ENCODE measurements around the gene IL31RA. TPM values are rescaled to one million over a fixed set of nuclear protein-coding genes. Genes with fewer than 3 reads are reported as not detected.
"Not testable (repeated sequence)": the region's sequence is repeated elsewhere in the genome, so short reads cannot be mapped to it uniquely, and the experiment has no call there.

Gene IL31RA
- total RNA-seq, 1 donor from 2014 or later, result not detected

DNA sequence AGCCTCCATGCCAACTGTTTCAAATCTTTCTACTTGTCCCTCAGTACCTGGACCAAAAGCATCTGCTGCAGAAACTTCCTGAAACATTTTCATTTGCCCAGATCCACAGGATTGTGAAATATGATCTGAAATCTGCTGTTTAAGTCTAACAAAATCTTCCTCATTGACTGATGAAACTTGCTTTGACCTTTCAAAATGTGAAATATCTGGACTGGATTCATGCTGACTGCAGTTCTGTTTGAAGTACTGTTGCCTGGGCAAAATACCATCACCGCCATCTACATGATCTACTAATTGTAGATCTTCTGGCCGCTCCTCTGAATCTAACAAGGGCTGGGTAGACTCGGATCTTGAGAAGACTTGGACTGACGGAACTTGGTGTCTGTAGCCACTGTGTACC is 90.0 kb downstream of the IL31RA start:
- DNase-seq; ATAC-seq; intact Hi-C loops (cut with micrococcal nuclease): not testable (repeated sequence)

GRCh38 chr5:55959208-55959607 is 108.1 kb downstream of the IL31RA start:
- ATAC-seq (no peak), DNase-seq (no peak)
- intact Hi-C loops (cut with micrococcal nuclease), result no loop called here

GRCh38 chr5:55960779-55961178 is 109.6 kb downstream of the IL31RA start:
- ATAC-seq (no peak), DNase-seq (no peak)
- intact Hi-C loops (cut with micrococcal nuclease), result no loop called here

- DNase-seq (no peak), ATAC-seq (no peak)
- intact Hi-C loops (cut with micrococcal nuclease), result no loop called here
Observed at GRCh38 chr5:55965525-55965924, 114.4 kb downstream of the IL31RA start.

DNA sequence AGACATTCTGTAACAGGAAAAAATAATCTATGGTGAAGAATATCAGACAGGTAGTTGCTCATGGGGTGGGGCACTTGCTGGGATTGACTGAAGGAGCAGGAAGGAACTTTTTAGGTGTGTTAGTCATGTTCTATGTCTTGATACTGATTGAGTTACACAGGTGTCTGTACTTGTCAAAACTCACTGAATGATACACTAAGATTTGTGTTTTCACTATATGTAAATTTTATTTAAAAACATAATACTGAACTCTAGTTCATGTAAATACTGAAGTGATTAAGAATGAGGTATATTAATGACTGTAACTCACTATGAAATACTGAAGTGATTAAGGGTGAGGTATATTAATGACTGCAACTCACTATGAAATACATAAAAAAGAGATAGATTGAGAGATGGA is 115.1 kb downstream of the IL31RA start:
- DNase-seq (no peak), ATAC-seq (no peak)
- intact Hi-C loops (cut with micrococcal nuclease), result no loop called here

DNA sequence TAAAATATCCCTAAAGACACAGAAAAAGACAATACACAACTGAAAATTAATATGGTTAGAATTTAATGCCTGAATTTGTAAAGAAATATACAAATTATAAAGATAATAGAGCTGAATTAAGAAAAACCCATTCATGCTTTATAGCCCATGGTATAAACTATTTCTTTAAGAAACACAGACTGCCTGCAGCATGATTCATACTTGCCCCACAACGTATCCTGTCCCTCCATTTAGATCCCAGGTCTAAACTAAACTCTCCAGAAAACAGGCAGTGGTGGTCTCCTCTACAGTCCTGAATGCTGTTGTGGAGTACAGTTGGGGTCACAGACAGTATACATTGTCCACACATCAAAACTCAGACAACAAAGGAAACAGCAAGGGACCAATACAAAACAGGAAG is 118.8 kb downstream of the IL31RA start:
- intact Hi-C loops (cut with micrococcal nuclease), result no loop called here
- DNase-seq, result no peak
- ATAC-seq, result no peak

Other genes with a start within 250 kb of the IL31RA start
- 5.7 TPM for gene SLC38A9, start 139.0 kb upstream of the IL31RA start, total RNA-seq
- gene DDX4, start 113.3 kb upstream of the IL31RA start, total RNA-seq, result not detected
- gene IL6ST, start 143.6 kb downstream of the IL31RA start, total RNA-seq, result 153 TPM

Data from left ventricle myocardium superior (tissue), 1 donor.